ENCODE data around the gene OR11H7. TPM values are rescaled to one million over a fixed set of nuclear protein-coding genes. Genes with fewer than 3 reads are reported as not detected.

OR11H7 gene
- total and polyA plus RNA-seq, 9 of the 15 experiments (the other 6 are each of a cell fraction or from before 2014, with no cell fraction given): not detected

DNA sequence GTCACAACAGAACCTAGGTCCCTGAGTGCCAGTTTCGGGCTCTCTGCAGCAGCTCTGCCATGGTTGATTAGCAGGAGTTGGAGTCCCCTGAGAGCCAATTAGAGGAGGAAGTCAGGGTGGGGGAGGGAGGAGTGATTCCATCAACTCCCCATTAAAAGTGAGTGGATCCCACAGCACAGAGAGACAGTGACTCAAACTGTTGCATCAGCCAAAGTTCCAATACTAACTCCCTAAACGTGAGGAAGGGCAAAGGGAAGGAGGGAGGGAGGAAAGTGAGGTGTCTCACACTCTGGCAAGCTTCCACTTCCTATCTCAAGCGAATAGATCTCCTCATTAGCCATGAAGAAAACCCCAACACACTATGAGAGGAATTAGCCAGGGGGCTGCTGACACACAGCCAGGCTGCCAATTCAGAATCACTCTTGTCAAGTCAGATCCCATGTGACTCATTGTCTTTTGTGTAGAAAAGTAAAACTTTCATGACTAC lies 33.9 kb downstream of the OR11H7 start (continued):
- TF ChIP-seq ZNF253 (CRISPR knock-in tag; conservative IDR thresholded peaks at IDR 0.05): no peak
- TF ChIP-seq PCBP1 (IDR thresholded peaks at IDR 0.05; ENCODE audit: low read depth, low read length, poor library complexity, severe bottlenecking): no peak
- TF ChIP-seq ZNF644 (tag; IDR thresholded peaks at IDR 0.05; ENCODE audit: low read depth): no peak
- TF ChIP-seq RAD21 (CRISPR knock-in tag; conservative IDR thresholded peaks at IDR 0.05 in 1 of 2, IDR thresholded peaks at IDR 0.05 in 1 of 2): peak in 1 of 2 experiments; percentile 27; a peak in 2 of 4 replicates
- peak; percentile 97 for TF ChIP-seq ZSCAN32 (CRISPR knock-in tag; IDR thresholded peaks at IDR 0.05)
- TF ChIP-seq ESRRB (CRISPR knock-in tag; IDR thresholded peaks at IDR 0.05; ENCODE audit: borderline replicate concordance): no peak
- no peak for TF ChIP-seq CBFA2T2 (conservative IDR thresholded peaks at IDR 0.05)
- TF ChIP-seq ZNF3 (CRISPR knock-in tag; IDR thresholded peaks at IDR 0.05): no peak
- TF ChIP-seq, protein P1, sequence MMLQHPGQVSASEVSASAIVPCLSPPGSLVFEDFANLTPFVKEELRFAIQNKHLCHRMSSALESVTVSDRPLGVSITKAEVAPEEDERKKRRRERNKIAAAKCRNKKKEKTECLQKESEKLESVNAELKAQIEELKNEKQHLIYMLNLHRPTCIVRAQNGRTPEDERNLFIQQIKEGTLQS (IDR thresholded peaks at IDR 0.05): peak; percentile 94
- TF ChIP-seq, protein P1 (CRISPR knock-in tag; conservative IDR thresholded peaks at IDR 0.05): no peak
- TF ChIP-seq GATAD2B (IDR thresholded peaks at IDR 0.05; ENCODE audit: borderline replicate concordance): no peak
- TF ChIP-seq CEBPB (tag; IDR thresholded peaks at IDR 0.05): peak; percentile 44; the same call in 1 of the 2 replicates
- TF ChIP-seq, protein P2, sequence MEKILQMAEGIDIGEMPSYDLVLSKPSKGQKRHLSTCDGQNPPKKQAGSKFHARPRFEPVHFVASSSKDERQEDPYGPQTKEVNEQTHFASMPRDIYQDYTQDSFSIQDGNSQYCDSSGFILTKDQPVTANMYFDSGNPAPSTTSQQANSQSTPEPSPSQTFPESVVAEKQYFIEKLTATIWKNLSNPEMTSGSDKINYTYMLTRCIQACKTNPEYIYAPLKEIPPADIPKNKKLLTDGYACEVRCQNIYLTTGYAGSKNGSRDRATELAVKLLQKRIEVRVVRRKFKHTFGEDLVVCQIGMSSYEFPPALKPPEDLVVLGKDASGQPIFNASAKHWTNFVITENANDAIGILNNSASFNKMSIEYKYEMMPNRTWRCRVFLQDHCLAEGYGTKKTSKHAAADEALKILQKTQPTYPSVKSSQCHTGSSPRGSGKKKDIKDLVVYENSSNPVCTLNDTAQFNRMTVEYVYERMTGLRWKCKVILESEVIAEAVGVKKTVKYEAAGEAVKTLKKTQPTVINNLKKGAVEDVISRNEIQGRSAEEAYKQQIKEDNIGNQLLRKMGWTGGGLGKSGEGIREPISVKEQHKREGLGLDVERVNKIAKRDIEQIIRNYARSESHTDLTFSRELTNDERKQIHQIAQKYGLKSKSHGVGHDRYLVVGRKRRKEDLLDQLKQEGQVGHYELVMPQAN (IDR thresholded peaks at IDR 0.05; ENCODE audit: borderline replicate concordance): no peak
- TF ChIP-seq ZBTB26 (CRISPR knock-in tag; IDR thresholded peaks at IDR 0.05): no peak
- no peak for TF ChIP-seq SNIP1 (IDR thresholded peaks at IDR 0.05; ENCODE audit: low read depth)
- TF ChIP-seq ZNF175 (CRISPR knock-in tag; IDR thresholded peaks at IDR 0.05; ENCODE audit: low read depth): no peak
- no peak for TF ChIP-seq THRA (IDR thresholded peaks at IDR 0.05)
- TF ChIP-seq, protein P3, sequence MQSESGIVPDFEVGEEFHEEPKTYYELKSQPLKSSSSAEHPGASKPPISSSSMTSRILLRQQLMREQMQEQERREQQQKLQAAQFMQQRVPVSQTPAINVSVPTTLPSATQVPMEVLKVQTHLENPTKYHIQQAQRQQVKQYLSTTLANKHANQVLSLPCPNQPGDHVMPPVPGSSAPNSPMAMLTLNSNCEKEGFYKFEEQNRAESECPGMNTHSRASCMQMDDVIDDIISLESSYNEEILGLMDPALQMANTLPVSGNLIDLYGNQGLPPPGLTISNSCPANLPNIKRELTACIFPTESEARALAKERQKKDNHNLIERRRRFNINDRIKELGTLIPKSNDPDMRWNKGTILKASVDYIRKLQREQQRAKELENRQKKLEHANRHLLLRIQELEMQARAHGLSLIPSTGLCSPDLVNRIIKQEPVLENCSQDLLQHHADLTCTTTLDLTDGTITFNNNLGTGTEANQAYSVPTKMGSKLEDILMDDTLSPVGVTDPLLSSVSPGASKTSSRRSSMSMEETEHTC (IDR thresholded peaks at IDR 0.05): no peak
- TF ChIP-seq LCOR (CRISPR knock-in tag; IDR thresholded peaks at IDR 0.05): no peak
- TF ChIP-seq MXI1 (IDR thresholded peaks at IDR 0.05; ENCODE audit: low read depth, low read length): no peak
- TF ChIP-seq ZNF699 (CRISPR knock-in tag; IDR thresholded peaks at IDR 0.05; ENCODE audit: insufficient replicate concordance): no peak
